RCC 7860 (cell line): ENCODE measurements around the gene ADPRM.

Experiments
- DNase-seq: peaks from one replicate; pipeline ENCODE4 v3.0.0-alpha.2; 2015; ENCODE audit warnings: low spot score
- FAIRE-seq: peaks from 2 replicates; lab custom pipeline; 2012; peaks lifted over from hg19 to GRCh38; lab: Jason Lieb, UNC

ADPRM gene

GRCh38 chr17:10738521-10739258, 41.3 kb downstream of the ADPRM start:
- no peak for FAIRE-seq

GRCh38 chr17:10739386-10739785, 42.0 kb downstream of the ADPRM start:
- FAIRE-seq (no peak), DNase-seq (no peak)

More at GRCh38 chr17:10738521-10739258, 41.3 kb downstream of the ADPRM start:
- DNase-seq: no peak

- DNase-seq (no peak), FAIRE-seq (no peak)
Observed at GRCh38 chr17:10741416-10742135, 44.2 kb downstream of the ADPRM start.

GRCh38 chr17:10742431-10742830, 45.0 kb downstream of the ADPRM start:
- FAIRE-seq (no peak), DNase-seq (no peak)

- no peak for DNase-seq
- FAIRE-seq: no peak
Observed at GRCh38 chr17:10743316-10744009, 46.1 kb downstream of the ADPRM start.

GRCh38 chr17:10744501-10745000, 47.2 kb downstream of the ADPRM start:
- no peak for FAIRE-seq
- no peak for DNase-seq

GRCh38 chr17:10745231-10745630, 47.8 kb downstream of the ADPRM start:
- no peak for FAIRE-seq
- DNase-seq: no peak

- FAIRE-seq: no peak
- no peak for DNase-seq
Observed at GRCh38 chr17:10748531-10749181, 51.3 kb downstream of the ADPRM start.

- FAIRE-seq: no peak
- no peak for DNase-seq
Observed at GRCh38 chr17:10750210-10750609, 52.8 kb downstream of the ADPRM start.

- FAIRE-seq: no peak
- no peak for DNase-seq
Observed at GRCh38 chr17:10751563-10751962, 54.2 kb downstream of the ADPRM start.

GRCh38 chr17:10752696-10753095, 55.3 kb downstream of the ADPRM start:
- FAIRE-seq: no peak
- DNase-seq: no peak

- DNase-seq (no peak), FAIRE-seq (no peak)
Observed at GRCh38 chr17:10754109-10754508, 56.7 kb downstream of the ADPRM start.

GRCh38 chr17:10754861-10755591, 57.6 kb downstream of the ADPRM start:
- no peak for DNase-seq
- FAIRE-seq: no peak

- FAIRE-seq (no peak), DNase-seq (no peak)
Observed at GRCh38 chr17:10755592-10756127, 58.3 kb downstream of the ADPRM start.

GRCh38 chr17:10756185-10756584, 58.8 kb downstream of the ADPRM start:
- DNase-seq (no peak), FAIRE-seq (no peak)

GRCh38 chr17:10756619-10757018, 59.2 kb downstream of the ADPRM start:
- DNase-seq (no peak), FAIRE-seq (no peak)

- FAIRE-seq: no peak
- no peak for DNase-seq
Observed at GRCh38 chr17:10757067-10757466, 59.7 kb downstream of the ADPRM start.

GRCh38 chr17:10757647-10758046, 60.3 kb downstream of the ADPRM start:
- FAIRE-seq (no peak), DNase-seq (no peak)

GRCh38 chr17:10758062-10758461, 60.7 kb downstream of the ADPRM start:
- DNase-seq (no peak), FAIRE-seq (no peak)
